Regular cardiac myocyte (primary cell): ENCODE results near the gene CPSF7. TPM values are rescaled to one million over a fixed set of nuclear protein-coding genes. Genes with fewer than 3 reads are reported as not detected.

ENCODE experiments used
- total RNA-seq: library from RNA; depleted of rRNA; stranded (reverse); fragments of >200 nt; gene quantifications from 2 replicates; pipeline ENCODE4 v1.2.3, GENCODE V29; 2014

Gene CPSF7, protein sequence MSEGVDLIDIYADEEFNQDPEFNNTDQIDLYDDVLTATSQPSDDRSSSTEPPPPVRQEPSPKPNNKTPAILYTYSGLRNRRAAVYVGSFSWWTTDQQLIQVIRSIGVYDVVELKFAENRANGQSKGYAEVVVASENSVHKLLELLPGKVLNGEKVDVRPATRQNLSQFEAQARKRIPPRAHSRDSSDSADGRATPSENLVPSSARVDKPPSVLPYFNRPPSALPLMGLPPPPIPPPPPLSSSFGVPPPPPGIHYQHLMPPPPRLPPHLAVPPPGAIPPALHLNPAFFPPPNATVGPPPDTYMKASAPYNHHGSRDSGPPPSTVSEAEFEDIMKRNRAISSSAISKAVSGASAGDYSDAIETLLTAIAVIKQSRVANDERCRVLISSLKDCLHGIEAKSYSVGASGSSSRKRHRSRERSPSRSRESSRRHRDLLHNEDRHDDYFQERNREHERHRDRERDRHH
- total RNA-seq: 10.5 and 16.3 TPM in 2 replicates

DNA sequence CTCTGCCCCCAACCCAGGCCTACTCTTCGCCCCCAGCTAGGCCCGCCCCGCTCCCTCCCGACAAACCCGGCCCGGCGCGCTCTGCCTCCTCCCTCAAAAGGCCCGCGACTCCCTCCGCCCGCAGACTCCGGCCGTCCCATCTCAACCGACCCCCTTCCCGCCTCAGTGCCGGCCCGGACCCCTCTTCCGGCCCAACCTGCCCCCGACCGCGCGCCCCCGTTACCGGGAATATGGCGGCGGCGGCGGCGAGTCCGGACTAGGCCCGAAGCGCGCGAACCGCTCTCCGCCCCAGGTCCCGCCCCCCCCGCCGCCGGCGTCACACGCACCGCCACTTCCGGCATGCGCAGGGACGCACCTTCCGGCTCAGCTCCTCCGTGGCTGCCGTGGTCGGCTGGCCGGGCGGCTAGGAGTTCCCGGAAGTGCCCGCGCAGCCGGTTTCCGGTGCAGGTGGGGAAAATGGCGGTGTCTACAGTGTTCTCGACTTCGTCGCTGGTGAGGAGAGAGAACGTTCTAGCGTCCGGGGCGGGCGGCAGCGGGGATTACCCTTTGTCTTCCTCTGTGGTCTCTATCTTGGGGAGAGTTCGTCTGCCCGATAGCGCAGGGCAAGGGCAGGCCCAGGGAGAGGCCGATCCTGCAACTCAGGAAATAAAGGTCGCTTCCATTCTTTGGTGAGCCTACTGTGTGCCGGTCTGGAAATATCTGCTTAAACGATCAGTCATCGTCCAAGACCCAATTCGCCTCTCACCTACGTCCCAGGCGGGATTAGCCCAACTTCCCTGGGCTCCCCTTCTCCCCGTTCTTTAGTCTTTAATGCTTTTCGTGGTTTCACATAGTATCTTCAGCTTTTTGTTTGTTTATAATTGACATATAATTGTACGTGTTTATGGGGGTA is at the start of gene CPSF7, which contains the start of gene SDHAF2:
TSS of gene CPSF7 (minus strand) at position 285 of the 892 bp plus-strand sequence. CDS start 740 bp downstream, outside the sequence.
TSS of gene SDHAF2 (plus strand) at position 434 of the 892 bp plus-strand sequence. CDS start at position 457, 23 bp downstream.

DNA sequence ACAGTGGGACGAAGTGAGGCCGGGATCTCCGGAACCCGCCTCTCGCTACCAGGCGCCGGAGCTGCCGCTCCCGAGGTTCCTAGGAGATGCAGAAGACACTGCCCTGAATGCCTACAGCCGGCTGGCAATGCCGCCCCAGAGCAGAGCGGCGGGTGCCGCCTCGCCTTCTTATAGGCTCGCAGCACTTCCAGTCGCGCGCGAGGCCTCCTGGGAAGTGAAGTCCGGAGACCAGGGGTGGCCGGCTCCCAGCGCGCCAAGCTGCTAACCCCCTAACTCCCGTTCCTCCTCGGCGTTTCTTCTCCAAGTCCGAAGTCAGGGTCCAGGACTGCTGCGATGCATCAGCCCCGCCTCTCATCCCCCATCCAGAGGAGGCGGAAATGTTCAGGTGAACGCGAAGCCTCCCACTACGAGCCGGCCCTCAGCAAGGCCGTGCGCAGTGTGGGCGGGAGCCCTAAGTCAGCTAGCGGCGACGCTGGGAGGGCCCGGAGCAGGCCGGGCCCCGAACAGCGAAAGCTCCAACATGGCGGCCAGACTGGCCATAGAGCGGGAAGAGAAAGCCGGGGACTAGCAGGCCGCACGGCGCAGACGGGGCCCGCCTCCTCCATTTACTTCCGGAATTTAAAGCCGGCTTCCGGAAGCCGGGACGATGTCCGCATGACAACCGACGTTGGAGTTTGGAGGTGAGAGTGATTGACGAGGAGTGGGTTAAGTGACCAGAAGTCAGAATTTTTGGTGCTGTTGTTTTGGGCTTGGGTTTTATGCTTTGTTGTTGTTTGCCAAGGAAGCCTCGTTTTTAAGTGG is 67.8 kb downstream of the CPSF7 start, which contains the start of the genes CYB561A3 and TMEM138:
TSS of gene CYB561A3 (minus strand) at position 142 of the 801 bp plus-strand sequence. CDS start 5,169 bp downstream, outside the sequence.
TSS of gene TMEM138 (plus strand) at position 634 of the 801 bp plus-strand sequence. CDS start 2,017 bp downstream, outside the sequence.

Other genes starting within 250 kb of the CPSF7 start
- gene PGA3, start 226.5 kb downstream of the CPSF7 start, total RNA-seq: not detected in 2 replicates
- not detected in 2 replicates for gene PGA4, start 207.6 kb downstream of the CPSF7 start, total RNA-seq
- gene PGA5, start 188.8 kb downstream of the CPSF7 start, total RNA-seq: not detected in 2 replicates
- 0.19 and 4.2 TPM in 2 replicates for gene VWCE, start 134.7 kb downstream of the CPSF7 start, total RNA-seq
- 398 and 580 TPM in 2 replicates for gene DDB1, start 96.9 kb downstream of the CPSF7 start, total RNA-seq
- gene TKFC, start 96.7 kb downstream of the CPSF7 start, total RNA-seq: 18.8 and 20.9 TPM in 2 replicates
- gene CYB561A3, start 68.1 kb downstream of the CPSF7 start, total RNA-seq: 79.0 and 99.2 TPM in 2 replicates
- gene TMEM138, start 67.6 kb downstream of the CPSF7 start, total RNA-seq: 20.9 and 21.5 TPM in 2 replicates
- 8.6 and 12.1 TPM in 2 replicates for gene TMEM216, start 37.4 kb downstream of the CPSF7 start, total RNA-seq
- gene SDHAF2, start 149 bp upstream of the CPSF7 start, total RNA-seq: 38.0 and 55.0 TPM in 2 replicates
- gene LRRC10B, start 78.8 kb upstream of the CPSF7 start, total RNA-seq: under 0.01 TPM in 1 of 2 replicates, not detected in the other
- gene SYT7, start 151.1 kb upstream of the CPSF7 start, total RNA-seq: 0.19 and 0.85 TPM in 2 replicates